GM18868 (cell line): ENCODE measurements around the gene CAP2.
"Not testable (repeated sequence)": the region's sequence is repeated elsewhere in the genome, so short reads cannot be mapped to it uniquely, and the experiment has no call there.

Experiments
- ATAC-seq: cut with Tn5 transposase; IDR thresholded peaks from one replicate; pipeline ENCODE4 v1.9.1; 2021; ENCODE audit warnings: mild to moderate bottlenecking, moderate library complexity; ENCODE audit not compliant: unreplicated experiment

The CAP2 gene

DNA sequence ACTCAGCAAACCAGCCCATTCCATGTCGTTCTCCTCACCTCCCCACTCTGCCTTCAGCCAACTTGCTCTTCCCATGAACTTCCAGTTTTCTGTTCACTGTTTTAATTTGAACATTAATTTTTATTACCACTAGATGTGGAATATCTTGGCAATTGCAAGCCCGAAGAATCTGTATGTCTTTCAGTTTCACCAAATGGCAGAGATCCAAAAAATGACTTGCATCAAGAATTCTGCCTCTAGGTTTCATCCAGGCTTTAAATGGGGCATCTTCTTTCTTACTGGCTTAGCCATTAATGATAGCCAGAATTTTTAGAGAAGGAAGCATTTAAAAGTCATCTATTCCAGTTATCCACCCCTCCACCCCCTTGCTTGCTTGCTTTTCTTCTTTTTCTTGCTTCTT lies 39.0 kb downstream of the CAP2 start:
- no peak for ATAC-seq

DNA sequence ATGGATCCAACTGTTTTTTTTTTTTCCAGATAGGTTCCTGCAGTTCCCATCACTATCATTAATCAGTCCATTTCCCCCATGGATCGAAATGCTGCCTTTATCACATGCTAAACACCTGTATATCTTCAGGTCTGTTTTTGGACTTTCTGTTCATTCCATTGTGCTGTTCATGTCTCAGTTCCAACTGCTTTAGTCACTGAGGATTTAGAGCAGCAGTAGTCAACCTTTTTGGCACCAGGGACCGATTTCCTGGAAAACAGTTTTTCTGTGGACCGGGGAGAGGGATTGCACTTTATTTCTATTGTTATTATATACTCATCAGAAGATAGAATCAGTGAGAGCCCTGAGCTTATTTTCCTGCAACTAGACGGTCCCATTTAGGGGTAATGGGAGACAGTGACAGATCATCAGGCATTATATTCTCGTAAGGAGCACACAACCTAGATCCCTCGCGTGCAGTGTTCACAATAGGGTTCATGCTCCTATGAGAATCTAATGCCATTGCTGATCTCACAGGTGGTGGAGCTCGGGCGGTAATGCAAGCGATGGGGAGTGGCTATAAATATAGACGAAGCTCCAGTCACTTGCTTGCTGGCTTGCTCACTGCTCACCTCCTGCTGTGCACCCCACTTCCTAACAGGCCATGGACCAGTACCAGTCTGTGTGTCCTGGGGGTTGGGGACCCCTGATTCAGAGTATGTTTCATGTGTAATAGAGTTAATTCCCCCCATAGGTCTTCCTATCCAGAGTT lies 46.0 kb downstream of the CAP2 start:
- no peak for ATAC-seq

- not testable (repeated sequence) for ATAC-seq
These were observed 47.4 kb downstream of the CAP2 start for GRCh38 chr6:17440811-17441210.

GRCh38 chr6:17442196-17442595 lies 48.8 kb downstream of the CAP2 start:
- no peak for ATAC-seq

- ATAC-seq, result peak; percentile 35
These were observed 53.3 kb downstream of the CAP2 start for GRCh38 chr6:17446713-17447112.

DNA sequence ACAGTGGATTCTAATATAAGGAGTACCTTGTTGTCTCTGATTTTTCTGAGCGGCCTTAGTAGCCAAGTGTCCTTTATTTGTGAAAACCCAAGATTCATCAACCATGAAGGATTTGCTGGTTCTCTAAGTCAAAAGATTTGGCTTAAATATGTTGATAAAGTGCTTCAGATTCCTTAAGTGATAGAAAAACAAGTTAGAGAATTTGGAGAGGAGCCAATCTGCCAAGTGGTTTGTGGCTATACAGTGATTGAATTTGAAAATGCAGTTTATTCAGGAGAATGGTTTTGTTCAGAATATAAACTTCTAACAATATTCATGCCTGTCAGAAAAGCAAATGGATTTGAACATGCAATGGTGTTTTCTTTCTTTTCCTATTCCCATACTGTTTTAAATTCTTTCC lies 54.8 kb downstream of the CAP2 start:
- no peak for ATAC-seq

DNA sequence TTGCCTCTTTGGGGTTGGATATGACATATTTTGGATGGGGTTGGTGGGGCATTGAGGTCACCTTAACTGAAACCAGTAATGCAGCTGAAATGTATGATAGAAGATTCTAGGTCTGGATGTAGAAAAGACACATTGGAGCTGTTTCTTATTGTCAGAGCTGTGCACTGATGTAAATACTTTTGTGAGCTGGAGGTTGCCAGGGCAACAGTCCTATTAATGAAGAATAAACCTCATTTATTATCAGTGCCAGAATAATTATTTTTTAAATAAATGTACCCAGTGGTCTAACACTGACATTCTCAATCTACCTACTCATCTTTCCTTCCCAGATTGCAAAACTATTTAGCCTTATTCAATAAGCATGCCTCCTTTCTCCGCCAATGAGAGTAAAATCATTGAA lies 57.0 kb downstream of the CAP2 start:
- no peak for ATAC-seq

DNA sequence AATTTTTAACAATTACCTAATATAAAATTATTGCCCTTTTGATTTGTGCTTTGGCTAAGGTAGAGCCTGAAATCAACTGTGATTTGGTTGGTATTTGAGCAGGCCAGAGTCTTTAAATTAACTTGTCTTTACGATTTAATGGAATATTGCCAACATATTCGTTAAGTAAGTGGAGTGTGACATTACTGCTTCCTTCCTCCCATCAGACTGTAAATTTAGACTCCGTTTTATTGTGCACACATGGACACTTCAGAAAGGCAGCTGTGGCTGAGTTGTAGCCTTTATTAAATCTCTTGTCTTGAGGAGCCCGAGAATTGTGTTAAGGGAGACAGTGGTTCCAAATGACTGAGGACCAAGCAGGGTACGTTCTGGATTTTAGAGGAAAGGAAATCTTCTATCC lies 57.4 kb downstream of the CAP2 start:
- no peak for ATAC-seq

DNA sequence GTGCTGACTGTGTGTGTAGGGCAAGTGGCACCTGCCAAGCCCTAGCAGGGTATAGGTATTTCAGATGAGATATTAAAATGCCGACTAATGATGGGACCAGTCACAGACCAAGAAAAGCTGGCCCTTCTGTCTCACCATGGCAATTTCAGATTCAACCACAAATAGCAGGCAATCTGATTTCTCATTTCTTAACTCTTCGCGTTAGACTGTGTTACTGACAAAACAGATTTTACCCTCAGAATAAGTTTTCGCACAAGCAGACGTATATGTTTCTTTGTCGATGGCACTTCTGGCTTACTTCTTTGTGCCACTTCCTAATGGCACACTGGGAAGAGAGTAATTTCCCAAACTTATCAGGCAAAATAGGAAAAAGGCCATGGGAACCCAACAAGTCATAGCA lies 58.7 kb downstream of the CAP2 start:
- no peak for ATAC-seq

GRCh38 chr6:17454316-17455005 lies 61.1 kb downstream of the CAP2 start:
- ATAC-seq, result no peak

GRCh38 chr6:17455919-17456318 lies 62.5 kb downstream of the CAP2 start:
- no peak for ATAC-seq

DNA sequence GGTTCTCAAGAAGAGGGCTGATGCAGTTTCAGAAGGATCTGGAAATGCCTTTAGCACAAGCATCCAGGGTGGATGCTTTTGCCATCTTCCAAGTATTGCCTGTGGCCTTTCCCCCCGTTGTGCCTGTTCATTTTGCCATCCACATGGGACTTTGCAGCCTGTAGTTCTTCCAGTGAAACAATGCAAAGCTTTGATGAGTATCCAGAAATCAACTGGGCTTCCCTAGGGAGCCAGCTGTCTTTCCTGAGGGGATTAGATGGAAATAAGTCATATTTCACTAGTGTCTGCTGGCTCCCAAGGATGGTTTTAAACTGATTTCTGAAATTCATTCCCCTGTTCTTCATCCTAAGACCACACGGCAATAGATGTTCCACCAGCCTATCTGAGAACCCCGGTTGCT lies 63.3 kb downstream of the CAP2 start:
- no peak for ATAC-seq

DNA sequence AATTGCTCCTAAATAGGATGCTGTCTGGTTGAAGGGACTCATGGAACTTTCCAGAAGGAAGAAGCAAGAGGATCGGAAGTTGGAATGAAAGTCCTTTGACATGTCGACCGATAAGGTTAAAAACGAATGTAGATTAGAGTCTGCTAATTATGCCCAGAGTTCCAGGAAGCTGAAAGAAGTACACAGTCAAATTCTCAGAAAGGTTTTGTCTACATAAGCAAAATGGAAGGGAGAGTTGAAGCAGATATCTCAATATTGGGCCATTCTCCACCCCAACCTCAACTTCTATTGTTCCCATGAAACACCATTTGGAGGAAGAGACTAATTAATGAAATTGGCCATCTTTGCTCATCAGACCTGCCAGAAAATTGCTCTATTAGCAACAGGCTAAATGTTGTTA lies 64.0 kb downstream of the CAP2 start:
- ATAC-seq, result no peak

DNA sequence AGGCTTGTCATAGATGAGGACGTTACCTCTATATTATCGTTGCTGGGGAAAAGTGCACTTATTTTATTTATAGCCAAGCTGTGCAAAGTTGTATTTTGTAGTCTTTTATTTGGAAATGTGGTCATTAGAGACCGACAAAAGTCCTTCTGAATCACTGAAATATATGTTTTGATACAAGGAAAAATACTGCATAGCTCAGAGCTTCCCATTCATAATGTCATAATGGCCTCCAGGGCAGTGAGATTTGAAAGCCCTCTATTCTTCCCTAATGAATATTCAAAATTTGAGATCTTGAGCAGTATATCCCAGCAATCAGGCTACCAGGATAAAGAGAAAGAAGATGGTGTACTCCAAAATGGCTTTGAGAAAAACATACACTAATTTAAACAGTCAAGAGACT lies 64.6 kb downstream of the CAP2 start:
- no peak for ATAC-seq

GRCh38 chr6:17458966-17459365 lies 65.6 kb downstream of the CAP2 start:
- no peak for ATAC-seq

DNA sequence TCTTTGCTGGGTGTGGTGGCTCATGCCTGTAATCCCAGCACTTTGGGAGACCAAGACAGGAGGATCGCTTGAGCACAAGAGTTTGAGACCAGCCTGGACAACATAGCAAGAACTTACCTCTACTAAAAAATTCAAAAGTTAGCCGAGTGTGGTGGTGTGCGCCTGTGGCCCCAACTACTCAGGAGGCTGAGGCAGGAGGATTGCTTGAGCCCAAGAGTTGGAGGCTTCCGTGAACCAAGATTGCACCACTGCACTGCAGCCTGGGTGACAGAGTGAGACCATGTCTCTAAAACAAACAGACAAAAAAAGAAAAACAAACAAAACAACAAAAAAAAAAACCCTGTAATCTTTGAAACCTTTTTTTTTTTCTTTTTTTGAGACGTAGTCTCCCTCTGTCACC lies 67.5 kb downstream of the CAP2 start:
- no peak for ATAC-seq

- no peak for ATAC-seq
These were observed 72.8 kb downstream of the CAP2 start for GRCh38 chr6:17466147-17466546.

DNA sequence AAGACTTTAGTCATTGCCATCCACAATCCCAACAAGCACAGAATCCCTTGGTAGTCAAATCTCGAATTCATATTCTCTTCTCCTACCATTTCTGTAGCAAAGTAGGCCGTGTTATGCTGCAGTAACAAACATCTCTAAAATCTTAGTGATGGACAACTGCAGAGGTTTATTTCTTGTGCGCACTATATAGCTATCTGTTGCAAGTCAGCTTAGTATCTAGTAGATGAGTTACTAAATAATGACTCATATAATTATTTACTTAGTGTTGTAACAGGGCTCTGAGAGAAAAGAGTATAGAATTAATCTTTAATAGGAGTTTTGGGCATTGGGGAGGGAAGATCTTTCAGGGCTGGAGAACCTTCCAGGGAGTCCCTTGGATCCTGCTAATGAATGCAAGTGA lies 73.3 kb downstream of the CAP2 start:
- ATAC-seq, result no peak

- ATAC-seq, result no peak
These were observed 75.8 kb downstream of the CAP2 start for GRCh38 chr6:17469006-17469832.

GRCh38 chr6:17470202-17470937 lies 77.0 kb downstream of the CAP2 start:
- ATAC-seq, result peak; percentile 85

DNA sequence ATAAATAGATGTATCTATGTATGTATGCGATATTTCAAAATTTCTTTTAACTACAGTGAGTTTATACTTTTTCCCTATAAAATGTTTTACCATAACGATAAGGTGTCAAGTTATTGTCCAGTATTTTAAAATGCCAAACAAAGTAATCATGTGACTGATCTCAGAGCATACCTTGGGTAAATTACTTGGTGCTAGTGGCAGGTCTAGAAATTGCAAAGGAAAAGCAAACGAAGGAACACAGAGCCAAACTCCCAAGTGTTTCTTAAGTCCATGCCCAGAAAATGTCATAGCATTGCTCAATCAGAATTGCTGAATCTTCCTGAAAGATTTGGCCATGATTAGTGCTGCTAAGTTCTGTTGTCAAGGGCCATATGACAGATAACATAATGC lies 77.5 kb downstream of the CAP2 start:
- ATAC-seq, result no peak
